ENCODE data around the gene PSME1. TPM values are rescaled to one million over a fixed set of nuclear protein-coding genes. Genes with fewer than 3 reads are reported as not detected.

Gene PSME1
- total RNA-seq, 2 donors from 2014 or later = 199 to 235 TPM

DNA sequence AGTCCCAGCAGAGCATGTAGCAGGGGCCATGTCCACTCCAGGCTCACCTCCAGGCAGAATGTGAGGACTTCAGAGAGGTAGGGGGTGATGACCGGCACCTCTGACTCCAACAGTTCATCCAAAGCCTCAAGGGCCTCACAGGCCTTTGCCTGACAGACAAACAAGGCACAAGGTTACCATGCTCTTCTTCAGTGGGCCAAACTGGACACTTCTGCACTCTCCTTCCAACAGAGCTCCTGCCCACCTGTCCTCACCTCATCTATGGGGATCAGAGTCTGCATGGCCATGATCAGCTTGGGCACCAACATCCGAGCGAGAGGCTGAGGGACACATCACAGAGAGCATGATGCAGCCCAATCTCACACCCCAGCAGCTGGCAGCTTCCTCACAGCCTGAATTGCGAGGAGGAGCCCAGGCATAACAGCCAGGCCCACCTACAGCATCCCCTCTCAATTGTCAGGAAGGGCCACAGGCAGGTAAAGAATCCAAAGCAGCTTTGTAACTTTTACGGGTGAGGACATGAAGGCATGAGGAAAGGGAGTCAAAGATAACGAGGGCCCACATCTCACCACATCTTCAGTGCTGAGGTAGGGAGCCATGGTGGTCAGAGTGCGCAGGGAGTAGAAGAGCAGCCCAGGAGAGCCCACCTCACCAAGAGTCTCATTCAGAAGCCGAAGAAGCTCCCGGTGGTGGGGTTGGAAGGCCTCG, 51.0 kb downstream of the PSME1 start:
- H3K4me1 ChIP-seq = no peaks in the 10 kb centered on the region
- TF ChIP-seq, protein P1, sequence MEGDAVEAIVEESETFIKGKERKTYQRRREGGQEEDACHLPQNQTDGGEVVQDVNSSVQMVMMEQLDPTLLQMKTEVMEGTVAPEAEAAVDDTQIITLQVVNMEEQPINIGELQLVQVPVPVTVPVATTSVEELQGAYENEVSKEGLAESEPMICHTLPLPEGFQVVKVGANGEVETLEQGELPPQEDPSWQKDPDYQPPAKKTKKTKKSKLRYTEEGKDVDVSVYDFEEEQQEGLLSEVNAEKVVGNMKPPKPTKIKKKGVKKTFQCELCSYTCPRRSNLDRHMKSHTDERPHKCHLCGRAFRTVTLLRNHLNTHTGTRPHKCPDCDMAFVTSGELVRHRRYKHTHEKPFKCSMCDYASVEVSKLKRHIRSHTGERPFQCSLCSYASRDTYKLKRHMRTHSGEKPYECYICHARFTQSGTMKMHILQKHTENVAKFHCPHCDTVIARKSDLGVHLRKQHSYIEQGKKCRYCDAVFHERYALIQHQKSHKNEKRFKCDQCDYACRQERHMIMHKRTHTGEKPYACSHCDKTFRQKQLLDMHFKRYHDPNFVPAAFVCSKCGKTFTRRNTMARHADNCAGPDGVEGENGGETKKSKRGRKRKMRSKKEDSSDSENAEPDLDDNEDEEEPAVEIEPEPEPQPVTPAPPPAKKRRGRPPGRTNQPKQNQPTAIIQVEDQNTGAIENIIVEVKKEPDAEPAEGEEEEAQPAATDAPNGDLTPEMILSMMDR (IDR thresholded peaks at IDR 0.05) = no peak
- no peaks in the 10 kb centered on the region for H3K9me3 ChIP-seq
- H3K4me3 ChIP-seq = no peak overlapping the region
- no peak for DNase-seq
- intact Hi-C loops (cut with DNase I) = no loop called here
- H3K27me3 ChIP-seq = no peaks in the 10 kb centered on the region
- peak overlapping the region; percentile 33 to 79 for H3K9ac ChIP-seq (ENCODE audit: low read depth in 2 of 2, low read length in 2 of 2)
- no peaks in the 10 kb centered on the region for H3K36me3 ChIP-seq
- no peak overlapping the region for H3K27ac ChIP-seq

DNA sequence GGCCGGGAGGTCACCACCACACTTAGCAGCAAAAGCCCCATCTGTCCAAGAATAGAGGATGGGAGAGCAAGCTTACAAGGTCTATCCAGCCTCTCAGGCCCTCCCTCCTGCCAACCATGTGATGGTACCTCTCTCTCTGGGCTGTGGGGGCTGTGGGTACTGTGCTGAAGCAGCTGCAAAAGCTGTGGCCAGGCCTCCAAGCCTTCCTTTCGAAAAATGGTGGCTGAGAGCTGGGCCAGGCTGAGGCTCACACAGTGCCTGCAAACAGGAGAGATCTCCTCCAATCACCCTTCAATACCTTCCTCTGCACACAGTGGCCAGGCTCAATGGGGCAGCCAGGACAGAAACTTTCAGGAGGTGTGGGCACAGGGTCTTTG, 51.5 kb downstream of the PSME1 start:
- Histone ChIP-seq H3K4me3 (peak overlapping the region; percentile 54), H3K36me3 (no peaks in the 10 kb centered on the region), H3K4me1 (no peaks in the 10 kb centered on the region), H3K27me3 (no peaks in the 10 kb centered on the region), H3K9ac (ENCODE audit: low read depth in 2 of 2, low read length in 2 of 2) (peak overlapping the region; percentile 52 to 79), H3K9me3 (no peaks in the 10 kb centered on the region), H3K27ac (no peak overlapping the region)
- TF ChIP-seq, protein P1 (IDR thresholded peaks at IDR 0.05) = no peak
- no peak for DNase-seq
- intact Hi-C loops (cut with DNase I) = no loop called here

Small RNAs within 50 kb of the gene (microRNA-seq; reads per million reads assigned to microRNA genes)
- not detected for gene MIR7703

Other genes with a start within 250 kb of the PSME1 start
- gene DHRS4, start 182.4 kb upstream of the PSME1 start, total RNA-seq = 10 to 100 TPM; 34.0 to 74.4 TPM
- gene DHRS4L2, start 147.3 kb upstream of the PSME1 start, total RNA-seq = 10 to 100 TPM; 32.5 to 43.8 TPM
- gene CARMIL3, start 84.2 kb upstream of the PSME1 start, total RNA-seq = 1 to 10 TPM in 1 of 2 donors, under 1 TPM in 1; 0.29 to 2.1 TPM
- under 1 TPM in 1 of 2 donors, not detected in 1; 0.45 TPM for gene CPNE6, start 64.6 kb upstream of the PSME1 start, total RNA-seq
- gene PCK2, start 41.9 kb upstream of the PSME1 start, total RNA-seq = 100 to 1,000 TPM; 133 to 173 TPM
- 100 to 1,000 TPM in 1 of 2 donors, 10 to 100 TPM in 1; 89.2 to 106 TPM for gene DCAF11, start 21.4 kb upstream of the PSME1 start, total RNA-seq
- 1 to 10 TPM in 1 of 2 donors, under 1 TPM in 1; 0.88 to 2.7 TPM for gene NRL, start 21.2 kb upstream of the PSME1 start, total RNA-seq
- 1 to 10 TPM in 1 of 2 donors, under 1 TPM in 1; 0.85 to 1.5 TPM for gene FITM1, start 5.5 kb upstream of the PSME1 start, total RNA-seq
- gene EMC9, start 5.4 kb downstream of the PSME1 start, total RNA-seq = 10 to 100 TPM; 21.1 to 49.6 TPM
- gene PSME2, start 10.4 kb downstream of the PSME1 start, total RNA-seq = 100 to 1,000 TPM; 151 to 320 TPM
- 10 to 100 TPM; 36.1 to 70.4 TPM for gene RNF31, start 11.3 kb downstream of the PSME1 start, total RNA-seq
- gene IRF9, start 25.1 kb downstream of the PSME1 start, total RNA-seq = 10 to 100 TPM; 54.4 to 57.5 TPM
- 1 to 10 TPM; 5.1 TPM for gene REC8, start 35.9 kb downstream of the PSME1 start, total RNA-seq
- 10 to 100 TPM; 19.3 to 78.2 TPM for gene IPO4, start 52.6 kb downstream of the PSME1 start, total RNA-seq
- gene TM9SF1, start 59.2 kb downstream of the PSME1 start, total RNA-seq = 10 to 100 TPM; 58.8 to 65.6 TPM
- under 1 TPM; 0.19 to 0.49 TPM for gene TSSK4, start 69.5 kb downstream of the PSME1 start, total RNA-seq
- gene CHMP4A, start 77.3 kb downstream of the PSME1 start, total RNA-seq = 10 to 100 TPM; 47.8 to 48.0 TPM
- gene MDP1, start 79.9 kb downstream of the PSME1 start, total RNA-seq = 10 to 100 TPM in 1 of 2 donors, 1 to 10 TPM in 1; 8.2 to 10.9 TPM
- gene NEDD8, start 96.2 kb downstream of the PSME1 start, total RNA-seq = 100 to 1,000 TPM; 126 to 150 TPM
- 10 to 100 TPM; 57.9 to 68.1 TPM for gene GMPR2, start 96.7 kb downstream of the PSME1 start, total RNA-seq
- gene TINF2, start 106.4 kb downstream of the PSME1 start, total RNA-seq = 10 to 100 TPM; 45.5 to 45.7 TPM
- 1 to 10 TPM in 1 of 2 donors, under 1 TPM in 1; 0.40 to 3.9 TPM for gene TGM1, start 127.0 kb downstream of the PSME1 start, total RNA-seq
- 10 to 100 TPM; 37.3 to 38.3 TPM for gene RABGGTA, start 135.4 kb downstream of the PSME1 start, total RNA-seq
- gene DHRS1, start 163.6 kb downstream of the PSME1 start, total RNA-seq = 10 to 100 TPM; 38.0 to 42.4 TPM
- gene NOP9, start 163.7 kb downstream of the PSME1 start, total RNA-seq = 10 to 100 TPM; 23.8 to 49.8 TPM
- gene CIDEB, start 171.8 kb downstream of the PSME1 start, total RNA-seq = 10 to 100 TPM in 1 of 2 donors, 1 to 10 TPM in 1; 7.7 to 12.9 TPM
- gene LTB4R2, start 173.9 kb downstream of the PSME1 start, total RNA-seq = 1 to 10 TPM; 2.7 to 7.8 TPM
- 1 to 10 TPM; 1.5 to 4.0 TPM for gene LTB4R, start 175.3 kb downstream of the PSME1 start, total RNA-seq
- gene ADCY4, start 198.9 kb downstream of the PSME1 start, total RNA-seq = 10 to 100 TPM in 1 of 2 donors, 1 to 10 TPM in 1; 6.7 to 10.2 TPM
- 10 to 100 TPM; 30.1 to 38.2 TPM for gene RIPK3, start 203.8 kb downstream of the PSME1 start, total RNA-seq
- 10 to 100 TPM; 11.2 to 24.0 TPM for gene NFATC4, start 232.0 kb downstream of the PSME1 start, total RNA-seq

All from colonic mucosa (tissue), 4 donors.